IMR-90 (cell line): ENCODE data around the gene IRAK2. TPM values are rescaled to one million over a fixed set of nuclear protein-coding genes. Genes with fewer than 3 reads are reported as not detected.
"Not testable (repeated sequence)": the region's sequence is repeated elsewhere in the genome, so short reads cannot be mapped to it uniquely, and the experiment has no call there.

ENCODE experiments used
- ATAC-seq: fragments of 200-7000 bp; cut with Tn5 transposase; 2 replicates; pipeline ENCODE4 v1.9.1; 2020; ENCODE audit warnings: low read depth, mild to moderate bottlenecking, moderate library complexity
- BruUV-seq: library from RNA; stranded (reverse); fragments of 400-500 nt; replicated peaks from 2 replicates; lab custom pipeline; 2021; lab: Mats Ljungman, UMichigan
- CTCF ChIA-PET: fragments of 300-600 bp; formaldehyde crosslinking; extraction: SDS; loops from one replicate; lab custom pipeline; 2021; ENCODE audit warnings: antibody characterized with exemption; lab: Yijun Ruan, JAX
- POLR2A ChIA-PET: fragments of 300-600 bp; sonication (Branson Sonifier 250); formaldehyde crosslinking; loops from one replicate; lab custom pipeline; 2022; ENCODE audit warnings: antibody characterized with exemption; ENCODE audit not compliant: unreplicated experiment; lab: Charles Lee
- DNase-seq: peaks from one replicate; pipeline ENCODE4 v3.0.0; 2013
- H2AFZ ChIP-seq: replicated peaks from 2 replicates; pipeline ENCODE3; 2013; ENCODE audit warnings: low read length, mild to moderate bottlenecking; ENCODE audit not compliant: poor library complexity
- H2AK5ac ChIP-seq: 2 replicates; pipeline ENCODE4 v1.6.1; 2013; ENCODE audit warnings: low read depth, low read length, inconsistent platforms
- H2AK9ac ChIP-seq: replicated peaks from 2 replicates; pipeline ENCODE3; 2013; ENCODE audit warnings: mild to moderate bottlenecking, low read depth, low read length, moderate library complexity; ENCODE audit not compliant: poor library complexity
- H2BK120ac ChIP-seq: 2 replicates; pipeline ENCODE4 v1.6.1; 2013; ENCODE audit warnings: low read depth, low read length, inconsistent platforms
- H2BK15ac ChIP-seq: 3 replicates; pipeline ENCODE4 v1.6.1; 2013; ENCODE audit warnings: low read depth, low read length, inconsistent platforms
- H2BK20ac ChIP-seq: 2 replicates; pipeline ENCODE4 v1.6.1; 2013; ENCODE audit warnings: low read depth, mild to moderate bottlenecking, inconsistent platforms, low read length, moderate library complexity
- H2BK5ac ChIP-seq: 2 replicates; pipeline ENCODE4 v1.6.1; 2013; ENCODE audit warnings: mild to moderate bottlenecking, low read depth, low read length, inconsistent platforms; ENCODE audit not compliant: poor library complexity, severe bottlenecking
- H3K14ac ChIP-seq: replicated peaks from 2 replicates; pipeline ENCODE4 v1.6.1; 2013; ENCODE audit warnings: low read depth, low read length, inconsistent platforms
- H3K18ac ChIP-seq: 2 replicates; pipeline ENCODE4 v1.6.1; 2013; ENCODE audit warnings: low read depth, low read length, control low read depth
- H3K23ac ChIP-seq: 2 replicates; pipeline ENCODE4 v1.6.1; 2013; ENCODE audit warnings: low read depth, low read length, inconsistent platforms
- H3K27ac ChIP-seq: 2 replicates; pipeline ENCODE4 v1.5.1; 2013; ENCODE audit warnings: mild to moderate bottlenecking, control low read depth, low read length; ENCODE audit not compliant: insufficient read depth
- H3K27me3 ChIP-seq: 2 replicates; pipeline ENCODE4 v1.6.1; 2013; ENCODE audit warnings: low read length; ENCODE audit not compliant: control insufficient read depth, insufficient read depth
- H3K36me3 ChIP-seq: 2 replicates; pipeline ENCODE4 v1.6.1; 2013; ENCODE audit warnings: low read length, mixed read lengths; ENCODE audit not compliant: control insufficient read depth, insufficient read depth
- H3K4ac ChIP-seq: 2 replicates; pipeline ENCODE4 v1.6.1; 2013; ENCODE audit warnings: low read depth, low read length, inconsistent platforms
- H3K4me1 ChIP-seq: 2 replicates; pipeline ENCODE4 v1.6.1; 2013; ENCODE audit warnings: low read length, mixed read lengths; ENCODE audit not compliant: control insufficient read depth, insufficient read depth
- H3K4me2 ChIP-seq: 2 replicates; pipeline ENCODE4 v1.6.1; 2013; ENCODE audit warnings: low read depth, mild to moderate bottlenecking, control low read depth, low read length, moderate library complexity
- H3K4me3 ChIP-seq: 2 replicates; pipeline ENCODE4 v1.5.1; 2013; ENCODE audit warnings: low read depth, mild to moderate bottlenecking, control low read depth, low read length, moderate library complexity; ENCODE audit not compliant: insufficient read depth
- H3K56ac ChIP-seq: 2 replicates; pipeline ENCODE4 v1.6.1; 2013; ENCODE audit warnings: low read length, inconsistent platforms; ENCODE audit not compliant: insufficient read depth; ENCODE audit errors: extremely low read depth
- H3K79me1 ChIP-seq, 2 experiments: 2 replicates each; pipeline ENCODE4 v1.6.1; 2013; ENCODE audit warnings: low read length in 2 of 2, inconsistent platforms in 1 of 2, low read depth in 1 of 2
- H3K9ac ChIP-seq: 2 replicates; pipeline ENCODE4 v1.6.1; 2013; ENCODE audit warnings: low read depth, low read length, control low read depth
- H3K9me1 ChIP-seq: 2 replicates; pipeline ENCODE4 v1.6.1; 2013; ENCODE audit warnings: low read length, inconsistent platforms; ENCODE audit not compliant: insufficient read depth
- H3K9me3 ChIP-seq: 2 replicates; pipeline ENCODE4 v1.6.1; 2013; ENCODE audit warnings: low read length; ENCODE audit not compliant: control insufficient read depth, insufficient read depth
- H4K20me1 ChIP-seq: 2 replicates; pipeline ENCODE4 v1.6.1; 2013; ENCODE audit warnings: low read length, inconsistent platforms; ENCODE audit not compliant: insufficient read depth
- H4K5ac ChIP-seq: 2 replicates; pipeline ENCODE4 v1.6.1; 2013; ENCODE audit warnings: mild to moderate bottlenecking, low read depth, low read length, control low read depth
- H4K8ac ChIP-seq, 2 experiments: 2 replicates each; pipeline ENCODE4 v1.6.1; 2013; ENCODE audit warnings: low read depth in 2 of 2, low read length in 2 of 2, control low read depth in 1 of 2, inconsistent platforms in 1 of 2
- H4K91ac ChIP-seq: 2 replicates; pipeline ENCODE4 v1.6.1; 2013; ENCODE audit warnings: low read depth, low read length, inconsistent platforms; ENCODE audit not compliant: insufficient read depth
- WGBS, 2 experiments: methylation state at CpG; one replicate each; pipeline versions ENCODE4 v1.1.5 to v1.1.7; 2013; ENCODE audit warnings: missing lambda C conversion rate in 2 of 2; ENCODE audit not compliant: insufficient read length in 1 of 2; ENCODE audit errors: extremely low coverage in 2 of 2; 5-methylcytosine and 5-hydroxymethylcytosine counted together
- dilution Hi-C: fragments of 300-500 bp; cut with HindIII; formaldehyde crosslinking; loops from one replicate; pipeline ENCODE4 v1.14.3; 2018; ENCODE audit warnings: low sequenced_read_pairs; ENCODE audit not compliant: unreplicated experiment
- in situ Hi-C: fragments of 300-500 bp; cut with MboI; formaldehyde crosslinking; loops from 3 replicates; pipeline ENCODE4 v1.14.3; 2019; ENCODE audit warnings: low sequenced_read_pairs, inconsistent platforms, mixed read lengths
- intact Hi-C: fragments of 100-400 bp; cut with micrococcal nuclease; formaldehyde crosslinking; loops from 2 replicates; pipeline ENCODE4 v1.10.0; 2022
- polyA plus RNA-seq, 3 experiments: library from polyadenylated mRNA; depleted of rRNA; stranded (reverse); fragments of >200 nt; gene quantifications; 2 replicates each; pipeline ENCODE4 v1.2.3, GENCODE V29; 2012; ENCODE audit warnings: low replicate concordance in 1 of 3
- total RNA-seq: library from RNA; depleted of rRNA; stranded (reverse); fragments of >200 nt; gene quantifications from 2 replicates; pipeline ENCODE4 v1.2.3, GENCODE V29; 2012

The IRAK2 gene
- total and polyA plus RNA-seq, 2 of the 4 experiments (the other 2 are of a cell fraction) = 6.9 to 8.1 TPM

DNA sequence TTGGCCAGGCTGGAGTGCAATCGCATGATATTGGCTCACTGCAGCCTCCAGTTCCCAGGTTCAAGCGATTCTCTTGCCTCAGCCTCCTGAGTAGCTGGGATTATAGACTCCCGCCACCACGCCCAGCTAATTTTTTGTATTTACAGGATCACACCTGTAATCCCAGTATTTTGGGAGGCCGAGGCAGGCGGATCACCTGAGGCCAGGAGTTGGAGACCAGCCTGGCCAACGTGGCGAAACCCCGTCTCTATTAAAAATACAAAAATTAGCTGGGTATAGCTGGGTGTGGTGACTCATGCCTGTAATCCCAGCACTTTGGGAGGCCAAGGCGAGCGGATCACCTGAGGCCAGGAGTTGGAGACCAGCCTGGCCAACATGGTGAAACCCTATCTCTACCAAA lies 107.8 kb downstream of the IRAK2 start:
- CTCF ChIA-PET = interaction anchor here (0.7 kb wide), 1 partner anchor 80 kb away, joined by 4 read pairs; no protein-coding TSS in a partner anchor
- H4K5ac ChIP-seq, in situ Hi-C loops, H3K23ac ChIP-seq, dilution Hi-C loops, H2AFZ ChIP-seq, H2AK9ac ChIP-seq, H3K4me2 ChIP-seq, intact Hi-C loops, H2AK5ac ChIP-seq, BruUV-seq, ATAC-seq, H2BK20ac ChIP-seq, H3K14ac ChIP-seq, H2BK120ac ChIP-seq, POLR2A ChIA-PET, H3K27ac ChIP-seq, H2BK15ac ChIP-seq, H3K27me3 ChIP-seq, H2BK5ac ChIP-seq, H3K9me3 ChIP-seq, H3K4me1 ChIP-seq, H4K91ac ChIP-seq, DNase-seq, H3K56ac ChIP-seq, H4K8ac ChIP-seq, H3K4ac ChIP-seq, H3K9me1 ChIP-seq, H3K9ac ChIP-seq, H3K18ac ChIP-seq, H3K4me3 ChIP-seq: not testable (repeated sequence)
- peaks cover 31 to 66% of the 10 kb centered on the region in 2 experiments for H3K79me1 ChIP-seq
- H3K36me3 ChIP-seq = peaks cover 26% of the 10 kb centered on the region
- peaks cover 32% of the 10 kb centered on the region for H4K20me1 ChIP-seq
- WGBS, 2 experiments = 100% methylated on average over 2 of the region's 11 CpGs; no CpG with 5 or more reads in 1 of the 2 experiments
